WTC11 (cell line): ENCODE data around the gene ACVR1B. TPM values are rescaled to one million over a fixed set of nuclear protein-coding genes. Genes with fewer than 3 reads are reported as not detected.

Experiments
- ATAC-seq: fragments of 200-7000 bp; cut with Tn5 transposase; 2 replicates; pipeline ENCODE4 v1.10.0; 2021; ENCODE audit warnings: mild to moderate bottlenecking, moderate library complexity
- CTCF ChIA-PET: fragments of 300-600 bp; sonication (Branson Sonifier 250); formaldehyde crosslinking; loops from one replicate; lab custom pipeline; 2021; ENCODE audit warnings: antibody characterized with exemption; lab: Charles Lee
- POLR2A ChIA-PET: fragments of 350-600 bp; sonication (Branson Sonifier 250); formaldehyde crosslinking; loops from one replicate; lab custom pipeline; 2021; ENCODE audit warnings: antibody characterized with exemption; lab: Charles Lee
- DNase-seq: peaks from one replicate; pipeline ENCODE4 v3.0.0; 2021; ENCODE audit warnings: low spot score
- H3K27ac Mint-ChIP-seq: 2 replicates; pipeline ENCODE4 v1.8.0; 2021; ENCODE audit warnings: mixed read lengths
- H3K27me3 Mint-ChIP-seq: 2 replicates; pipeline ENCODE4 v1.8.0; 2021; ENCODE audit warnings: low read depth, mild to moderate bottlenecking, moderate library complexity, mixed read lengths
- H3K36me3 Mint-ChIP-seq: 2 replicates; pipeline ENCODE4 v1.8.0; 2021; ENCODE audit warnings: mixed read lengths
- H3K4me1 Mint-ChIP-seq: 2 replicates; pipeline ENCODE4 v1.8.0; 2022; ENCODE audit warnings: mixed read lengths
- H3K4me3 Mint-ChIP-seq: 2 replicates; pipeline ENCODE4 v1.8.0; 2021; ENCODE audit warnings: mild to moderate bottlenecking, moderate library complexity, mixed read lengths
- H3K9me3 Mint-ChIP-seq: 2 replicates; pipeline ENCODE4 v1.8.0; 2021; ENCODE audit warnings: mixed read lengths
- ATF6 ChIP-seq: sonication (generic); formaldehyde crosslinking; IDR thresholded peaks from 2 replicates; pipeline ENCODE4 v1.8.1; 2023; ENCODE audit warnings: mild to moderate bottlenecking, missing genetic modification reagents
- CBFB ChIP-seq: sonication (generic); formaldehyde crosslinking; IDR thresholded peaks from 2 replicates; pipeline ENCODE4 v1.8.1; 2022; ENCODE audit warnings: mild to moderate bottlenecking, low read depth, missing genetic modification reagents
- CREM ChIP-seq: sonication (generic); formaldehyde crosslinking; IDR thresholded peaks from 2 replicates; pipeline ENCODE4 v1.8.1; 2022; ENCODE audit warnings: mild to moderate bottlenecking, missing genetic modification reagents, moderate library complexity
- EMX1 ChIP-seq: fragments of 250-450 bp; sonication (Bioruptor Pico); IDR thresholded peaks from 2 replicates; pipeline ENCODE4 v1.8.0; 2021; ENCODE audit warnings: mild to moderate bottlenecking
- ESRRA ChIP-seq: sonication (generic); formaldehyde crosslinking; IDR thresholded peaks from 2 replicates; pipeline ENCODE4 v1.8.1; 2022; ENCODE audit warnings: mild to moderate bottlenecking, missing genetic modification reagents, borderline replicate concordance
- FOXK1 ChIP-seq: sonication (generic); formaldehyde crosslinking; IDR thresholded peaks from 2 replicates; pipeline ENCODE4 v1.8.0; 2022; ENCODE audit warnings: mild to moderate bottlenecking, moderate library complexity, missing genetic modification reagents
- IRF2 ChIP-seq: sonication (generic); formaldehyde crosslinking; IDR thresholded peaks from 2 replicates; pipeline ENCODE4 v1.8.0; 2022; ENCODE audit warnings: low read depth, missing genetic modification reagents, borderline replicate concordance
- KAT7 ChIP-seq: sonication (generic); formaldehyde crosslinking; IDR thresholded peaks from 2 replicates; pipeline ENCODE4 v1.8.1; 2023; ENCODE audit warnings: missing genetic modification reagents, mild to moderate bottlenecking, borderline replicate concordance
- NR2C2 ChIP-seq: sonication (generic); formaldehyde crosslinking; IDR thresholded peaks from 2 replicates; pipeline ENCODE4 v1.8.0; 2022; ENCODE audit warnings: mild to moderate bottlenecking, missing genetic modification reagents
- RELA ChIP-seq: sonication (generic); formaldehyde crosslinking; IDR thresholded peaks from 2 replicates; pipeline ENCODE4 v1.8.1; 2022; ENCODE audit warnings: missing genetic modification reagents, mild to moderate bottlenecking, borderline replicate concordance
- TEAD1 ChIP-seq: sonication (generic); formaldehyde crosslinking; IDR thresholded peaks from 2 replicates; pipeline ENCODE4 v1.8.0; 2022; ENCODE audit warnings: mild to moderate bottlenecking, missing genetic modification reagents
- ZBTB21 ChIP-seq: sonication (generic); formaldehyde crosslinking; IDR thresholded peaks from 2 replicates; pipeline ENCODE4 v1.8.1; 2023; ENCODE audit warnings: mild to moderate bottlenecking, missing genetic modification reagents, borderline replicate concordance
- ZNF416 ChIP-seq: fragments of 250-450 bp; sonication (Bioruptor Pico); IDR thresholded peaks from 2 replicates; pipeline ENCODE4 v1.9.0; 2021; ENCODE audit warnings: mild to moderate bottlenecking, inconsistent platforms
- total RNA-seq: library from RNA; stranded (reverse); gene quantifications from 3 replicates; pipeline ENCODE4 v1.2.3, GENCODE V29; 2021
- TF ChIP-seq, protein P1 (sequence below): fragments of 200-600 bp; IDR thresholded peaks from 2 replicates; pipeline ENCODE4 v1.8.0; 2022; ENCODE audit warnings: antibody characterized with exemption
- TF ChIP-seq, protein P2 (sequence below): sonication (generic); formaldehyde crosslinking; IDR thresholded peaks from 2 replicates; pipeline ENCODE4 v1.8.0; 2022; ENCODE audit warnings: mild to moderate bottlenecking, missing genetic modification reagents
- TF ChIP-seq, protein P3 (sequence below): sonication (generic); formaldehyde crosslinking; IDR thresholded peaks from 2 replicates; pipeline ENCODE4 v1.8.0; 2022; ENCODE audit warnings: mild to moderate bottlenecking, missing genetic modification reagents

The ACVR1B gene
- total RNA-seq, 1 experiment from 2014 or later = 24.1 TPM

- no peaks in the 10 kb centered on the region for H3K36me3 Mint-ChIP-seq
- peaks cover 35% of the 10 kb centered on the region for H3K4me1 Mint-ChIP-seq
- ATAC-seq (no peak), DNase-seq (no peak)
- H3K9me3 Mint-ChIP-seq = no peaks in the 10 kb centered on the region
- H3K4me3 Mint-ChIP-seq = peak overlapping the region; percentile 70
- POLR2A ChIA-PET = interaction anchor here (1.0 to 1.9 kb wide), 6 partner anchors 9 to 96 kb away, joined by 7 to 13 read pairs (median 8); partner anchors contain the start of gene NR4A1
- peaks cover 46% of the 10 kb centered on the region for H3K27me3 Mint-ChIP-seq
- CTCF ChIA-PET = interaction anchor here (0.6 to 21.1 kb wide), 46 partner anchors 9 to 600 kb away, joined by 3 to 1431 read pairs (median 10); partner anchors contain the start of genes ACVRL1, ANKRD33, ATG101 and KRT7
- H3K27ac Mint-ChIP-seq = no peak overlapping the region
- TF ChIP-seq TEAD1 (CRISPR knock-in tag) (no peak), IRF2 (CRISPR knock-in tag) (no peak), CREM (CRISPR knock-in tag) (0 out of 2 replicates have a peak, but pooled peaks have one; percentile 2)
- TF ChIP-seq, protein P1, sequence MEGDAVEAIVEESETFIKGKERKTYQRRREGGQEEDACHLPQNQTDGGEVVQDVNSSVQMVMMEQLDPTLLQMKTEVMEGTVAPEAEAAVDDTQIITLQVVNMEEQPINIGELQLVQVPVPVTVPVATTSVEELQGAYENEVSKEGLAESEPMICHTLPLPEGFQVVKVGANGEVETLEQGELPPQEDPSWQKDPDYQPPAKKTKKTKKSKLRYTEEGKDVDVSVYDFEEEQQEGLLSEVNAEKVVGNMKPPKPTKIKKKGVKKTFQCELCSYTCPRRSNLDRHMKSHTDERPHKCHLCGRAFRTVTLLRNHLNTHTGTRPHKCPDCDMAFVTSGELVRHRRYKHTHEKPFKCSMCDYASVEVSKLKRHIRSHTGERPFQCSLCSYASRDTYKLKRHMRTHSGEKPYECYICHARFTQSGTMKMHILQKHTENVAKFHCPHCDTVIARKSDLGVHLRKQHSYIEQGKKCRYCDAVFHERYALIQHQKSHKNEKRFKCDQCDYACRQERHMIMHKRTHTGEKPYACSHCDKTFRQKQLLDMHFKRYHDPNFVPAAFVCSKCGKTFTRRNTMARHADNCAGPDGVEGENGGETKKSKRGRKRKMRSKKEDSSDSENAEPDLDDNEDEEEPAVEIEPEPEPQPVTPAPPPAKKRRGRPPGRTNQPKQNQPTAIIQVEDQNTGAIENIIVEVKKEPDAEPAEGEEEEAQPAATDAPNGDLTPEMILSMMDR = peak; percentile 43
- TF ChIP-seq, protein P2, sequence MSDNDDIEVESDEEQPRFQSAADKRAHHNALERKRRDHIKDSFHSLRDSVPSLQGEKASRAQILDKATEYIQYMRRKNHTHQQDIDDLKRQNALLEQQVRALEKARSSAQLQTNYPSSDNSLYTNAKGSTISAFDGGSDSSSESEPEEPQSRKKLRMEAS (CRISPR knock-in tag) = no peak
These were observed 72.6 kb downstream of the ACVR1B start for GRCh38 chr12:52023976-52024688.

GRCh38 chr12:52024845-52025230 lies 73.3 kb downstream of the ACVR1B start:
- H3K27me3 Mint-ChIP-seq = peaks cover 46% of the 10 kb centered on the region
- no peaks in the 10 kb centered on the region for H3K36me3 Mint-ChIP-seq
- H3K4me3 Mint-ChIP-seq = peak overlapping the region; percentile 74; the same call in 1 of the 2 replicates
- ChIA-PET POLR2A (interaction anchor here (1.3 to 2.7 kb wide), 7 partner anchors 14 to 97 kb away, joined by 4 to 13 read pairs (median 8); partner anchors contain the start of genes ATG101 and NR4A1), CTCF (interaction anchor here (0.6 to 21.1 kb wide), 56 partner anchors 8 to 857 kb away, joined by 3 to 1431 read pairs (median 7); partner anchors contain the start of genes ANKRD33, ATG101, NR4A1 and SMIM41)
- DNase-seq (no peak), ATAC-seq (no peak)
- peaks cover 40% of the 10 kb centered on the region for H3K4me1 Mint-ChIP-seq
- H3K27ac Mint-ChIP-seq = no peak overlapping the region
- H3K9me3 Mint-ChIP-seq = no peaks in the 10 kb centered on the region
- no peak for TF ChIP-seq NR2C2 (CRISPR knock-in tag)
- TF ChIP-seq, all 79 proteins: peak for 0

DNA sequence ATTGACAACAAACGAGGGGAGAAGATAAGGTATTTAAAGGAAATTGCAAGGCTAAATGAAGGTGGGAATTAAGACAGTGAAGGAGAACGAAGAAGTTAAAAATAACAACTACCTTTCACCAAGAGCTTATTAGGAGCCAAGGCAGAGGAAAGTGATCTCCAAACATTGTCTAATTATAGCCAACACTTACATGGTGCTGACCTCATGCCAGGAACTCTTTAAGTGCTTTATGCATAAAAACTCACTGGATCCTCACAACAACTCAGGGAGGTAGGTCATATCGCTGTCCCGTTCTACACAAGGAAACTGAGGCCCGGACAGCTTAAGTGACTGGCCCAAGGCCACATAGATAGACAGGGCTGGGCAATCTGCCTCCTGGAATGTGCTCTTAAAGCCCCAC lies 74.8 kb downstream of the ACVR1B start:
- no peak for TF ChIP-seq EMX1 (CRISPR knock-in tag)
- Mint-ChIP-seq H3K4me3 (no peak overlapping the region), H3K27ac (peak overlapping the region; percentile 91; the same call in 1 of the 2 replicates), H3K4me1 (peaks cover 30% of the 10 kb centered on the region), H3K9me3 (no peaks in the 10 kb centered on the region), H3K27me3 (peaks cover 34% of the 10 kb centered on the region), H3K36me3 (no peaks in the 10 kb centered on the region)
- POLR2A ChIA-PET = interaction anchor here (1.3 to 2.7 kb wide), 6 partner anchors 22 to 95 kb away, joined by 3 to 11 read pairs (median 6); partner anchors contain the start of genes ATG101 and SMIM41
- DNase-seq = no peak
- CTCF ChIA-PET = interaction anchor here (1.0 to 21.1 kb wide), 38 partner anchors 7 to 369 kb away, joined by 3 to 1431 read pairs (median 8); partner anchors contain the start of genes ACVRL1, ANKRD33, ATG101 and NR4A1
- no peak for ATAC-seq

DNA sequence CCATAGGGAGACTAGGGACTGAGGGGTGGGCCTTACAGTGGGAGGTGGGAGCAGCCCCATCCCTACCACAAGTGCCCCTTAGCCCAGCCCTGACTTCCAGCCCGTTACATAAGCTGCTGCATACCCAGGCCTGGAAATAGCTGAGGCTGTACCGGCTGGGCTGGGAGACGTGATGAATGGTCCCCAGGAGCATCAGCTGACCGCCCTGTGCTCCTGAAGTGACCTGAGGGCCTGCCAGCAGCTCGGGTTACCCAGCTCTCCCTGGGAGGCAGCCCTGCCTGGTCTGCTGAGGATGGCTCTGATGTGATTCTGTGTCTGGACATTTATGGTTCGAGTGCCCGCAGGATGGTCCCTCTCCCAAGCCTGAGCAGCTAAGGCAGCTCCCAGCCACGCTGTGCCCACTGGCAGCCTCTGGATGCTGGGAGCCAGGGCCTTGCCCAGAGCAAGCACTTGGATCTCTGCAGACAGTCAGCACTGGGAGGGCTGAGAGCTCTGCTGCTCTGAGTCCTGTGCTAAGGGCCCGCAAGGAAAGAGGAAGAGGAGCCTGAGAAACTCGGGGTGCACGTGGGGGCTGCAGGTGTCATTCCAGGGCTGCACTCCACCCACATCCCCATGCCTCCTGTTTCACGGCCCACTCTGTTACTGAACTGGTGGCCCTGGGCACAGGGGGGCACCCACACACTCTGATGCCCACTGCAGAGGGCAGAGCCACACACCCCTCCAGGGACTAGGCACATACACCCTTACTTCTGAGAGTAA lies 75.8 kb downstream of the ACVR1B start:
- peaks cover 31% of the 10 kb centered on the region for H3K4me1 Mint-ChIP-seq
- TF ChIP-seq RELA (CRISPR knock-in tag) (no peak), ZBTB21 (CRISPR knock-in tag) (no peak), ESRRA (CRISPR knock-in tag) (no peak), ZNF416 (no peak), KAT7 (CRISPR knock-in tag) (no peak), FOXK1 (no peak), CBFB (CRISPR knock-in tag) (no peak), EMX1 (CRISPR knock-in tag) (no peak), ATF6 (CRISPR knock-in tag) (no peak)
- TF ChIP-seq, protein P3, sequence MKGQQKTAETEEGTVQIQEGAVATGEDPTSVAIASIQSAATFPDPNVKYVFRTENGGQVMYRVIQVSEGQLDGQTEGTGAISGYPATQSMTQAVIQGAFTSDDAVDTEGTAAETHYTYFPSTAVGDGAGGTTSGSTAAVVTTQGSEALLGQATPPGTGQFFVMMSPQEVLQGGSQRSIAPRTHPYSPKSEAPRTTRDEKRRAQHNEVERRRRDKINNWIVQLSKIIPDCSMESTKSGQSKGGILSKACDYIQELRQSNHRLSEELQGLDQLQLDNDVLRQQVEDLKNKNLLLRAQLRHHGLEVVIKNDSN (CRISPR knock-in tag) = no peak

More for the DNA sequence above, 75.8 kb downstream of the ACVR1B start:
- Mint-ChIP-seq H3K36me3 (no peaks in the 10 kb centered on the region), H3K4me3 (no peak overlapping the region), H3K27ac (no peak overlapping the region), H3K27me3 (peaks cover 32% of the 10 kb centered on the region), H3K9me3 (no peaks in the 10 kb centered on the region)
- ATAC-seq = no peak
- ChIA-PET CTCF (interaction anchor here (3.3 to 21.1 kb wide), 7 partner anchors 12 to 95 kb away, joined by 48 to 1431 read pairs (median 165); partner anchors contain the start of genes ATG101, SMIM41 and TAMALIN), POLR2A (interaction anchor here (2.7 kb wide), 1 partner anchor 55 kb away, joined by 11 read pairs; no protein-coding TSS in a partner anchor)
- DNase-seq = no peak
